HG03066 (cell line): Measurements from ENCODE around the gene TMEM108.

Source experiments
- ATAC-seq: cut with Tn5 transposase; IDR thresholded peaks from one replicate; pipeline ENCODE4 v1.9.1; 2021; ENCODE audit warnings: low read depth; ENCODE audit not compliant: unreplicated experiment

The TMEM108 gene

DNA sequence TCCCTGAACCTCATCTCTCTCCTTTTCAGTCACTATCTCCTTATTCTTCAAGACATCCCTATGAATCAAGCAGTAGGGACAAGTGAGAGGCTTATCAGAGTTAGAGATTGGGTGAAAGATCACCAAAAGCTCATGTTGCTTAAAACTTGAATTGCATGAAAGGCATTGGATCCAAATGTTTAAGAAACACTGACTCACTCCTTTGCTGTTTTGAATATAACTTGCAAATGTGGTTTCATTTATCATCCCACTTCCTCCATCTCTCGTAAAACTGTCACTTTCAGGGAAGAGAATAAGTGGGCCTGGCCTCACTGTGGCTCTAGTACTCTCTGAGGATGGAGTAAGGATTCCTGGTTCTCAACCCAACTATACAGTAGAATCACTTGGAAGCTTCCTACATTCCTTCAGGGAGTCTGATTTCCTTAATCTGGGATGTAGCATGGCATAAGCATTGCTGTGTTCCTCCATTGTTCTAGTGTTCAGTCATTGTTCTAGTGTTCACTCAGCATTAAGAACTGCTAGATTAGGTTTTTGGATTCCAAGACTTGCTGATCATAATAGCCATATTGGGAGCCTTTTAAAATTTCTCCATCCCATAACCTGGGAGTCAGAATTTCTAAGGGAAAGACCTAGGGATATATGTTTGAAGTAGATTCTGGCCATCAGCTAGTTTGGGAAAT, 171.8 kb downstream of the TMEM108 start:
- no peak for ATAC-seq

GRCh38 chr3:133210656-133211055, 172.5 kb downstream of the TMEM108 start:
- ATAC-seq, result no peak

DNA sequence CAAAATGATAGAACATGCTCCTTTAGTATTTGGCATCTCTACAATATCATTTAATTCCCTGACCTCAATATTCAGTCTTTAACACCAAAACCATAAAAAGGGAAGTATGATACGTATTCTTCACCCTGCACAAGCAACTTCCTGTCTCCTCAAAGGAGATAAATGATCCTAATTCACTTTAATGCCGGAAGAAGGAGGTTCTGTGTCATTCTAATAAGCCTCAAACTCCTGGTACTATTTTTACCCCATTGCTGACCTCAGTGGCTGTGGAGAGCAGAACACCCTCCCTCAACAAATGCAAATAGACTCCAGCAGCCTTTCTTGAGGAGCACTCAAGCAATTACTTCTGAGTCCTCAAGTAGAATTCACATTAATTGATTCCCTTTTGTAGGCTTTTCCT, 173.3 kb downstream of the TMEM108 start:
- ATAC-seq, result peak; percentile 96

GRCh38 chr3:133211856-133212255, 173.7 kb downstream of the TMEM108 start:
- no peak for ATAC-seq

GRCh38 chr3:133213937-133214336, 175.7 kb downstream of the TMEM108 start:
- ATAC-seq, result no peak

GRCh38 chr3:133227813-133228212, 189.6 kb downstream of the TMEM108 start:
- no peak for ATAC-seq

DNA sequence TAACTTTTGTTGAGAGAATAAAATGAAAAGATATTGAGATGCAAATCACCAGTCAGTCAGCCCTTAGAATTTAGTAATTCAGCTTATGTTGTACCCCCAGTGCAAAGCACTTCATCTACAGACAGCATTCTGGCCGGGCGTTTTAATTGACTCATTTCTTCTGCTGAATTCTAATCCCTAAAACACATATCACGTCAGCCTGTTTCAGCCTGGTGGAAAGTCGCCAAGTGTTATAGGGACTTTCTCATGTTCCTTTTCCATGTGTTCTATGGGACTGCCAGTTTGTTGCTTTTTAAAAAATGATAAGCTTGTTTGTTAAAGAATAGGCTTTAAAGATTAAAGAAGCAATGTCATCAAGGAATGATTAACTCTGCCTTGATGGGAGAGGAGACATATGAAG, 192.0 kb downstream of the TMEM108 start:
- no peak for ATAC-seq

GRCh38 chr3:133236901-133237300, 198.7 kb downstream of the TMEM108 start:
- ATAC-seq, result no peak

GRCh38 chr3:133237380-133237779, 199.2 kb downstream of the TMEM108 start:
- ATAC-seq, result no peak

DNA sequence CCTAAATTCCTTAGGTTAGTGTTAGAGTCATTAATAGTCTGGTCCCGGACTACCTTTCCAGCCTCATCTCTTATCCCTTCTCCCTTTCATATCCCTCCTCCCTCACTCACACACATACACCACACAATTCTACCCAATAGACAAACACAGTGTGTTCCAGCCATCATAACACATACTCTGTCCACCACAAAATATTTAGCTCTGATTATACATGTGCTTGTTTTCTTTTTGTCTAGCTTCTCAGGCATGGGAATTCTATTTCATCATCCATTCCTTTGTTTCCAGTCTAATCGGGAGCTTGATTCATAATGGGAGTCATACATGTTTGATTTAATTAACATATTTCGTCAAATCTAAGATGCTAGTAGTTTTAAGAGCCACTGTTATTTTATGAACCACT, 199.8 kb downstream of the TMEM108 start:
- no peak for ATAC-seq

DNA sequence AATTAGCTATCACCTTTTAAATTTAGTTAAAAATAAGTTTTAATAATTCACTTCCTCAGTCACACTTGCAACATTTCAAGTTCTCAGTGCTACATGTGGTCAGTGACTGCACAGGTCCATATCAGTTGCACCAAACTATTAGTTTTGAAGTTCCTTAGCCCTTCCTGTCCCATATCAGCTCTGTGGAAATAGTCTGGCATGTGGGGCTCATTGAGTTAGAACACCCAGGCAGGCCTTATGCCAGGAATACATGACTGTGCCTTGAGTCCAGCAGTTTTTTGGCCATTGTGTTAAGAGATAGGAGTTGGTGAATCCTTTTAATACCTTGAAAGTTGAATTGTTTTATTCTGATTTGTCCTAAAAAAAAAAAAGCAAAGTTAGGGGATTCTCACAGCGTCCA, 207.9 kb downstream of the TMEM108 start:
- no peak for ATAC-seq

- no peak for ATAC-seq
Measured at GRCh38 chr3:133246773-133247172, 208.6 kb downstream of the TMEM108 start.

DNA sequence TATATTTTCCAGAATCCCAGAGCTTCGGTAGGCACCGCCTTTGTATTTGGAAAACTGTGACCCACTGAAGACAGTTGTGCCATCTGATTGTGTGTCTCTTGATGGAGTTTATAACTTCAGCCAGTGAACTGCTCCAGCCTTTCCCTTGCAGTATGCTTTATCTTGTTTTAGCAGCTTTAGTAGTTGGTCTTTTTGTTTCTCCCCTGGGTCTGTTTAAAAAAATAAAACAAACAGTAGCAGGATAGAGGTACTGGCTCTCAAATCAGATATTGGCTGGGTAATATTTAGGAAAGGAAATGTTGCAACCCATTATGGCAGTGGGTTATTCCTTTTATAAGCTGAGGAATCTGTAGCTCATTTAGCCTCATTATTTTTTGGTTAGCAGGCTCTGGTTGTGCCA, 210.2 kb downstream of the TMEM108 start:
- no peak for ATAC-seq

GRCh38 chr3:133249490-133249889, 211.3 kb downstream of the TMEM108 start:
- ATAC-seq, result no peak

DNA sequence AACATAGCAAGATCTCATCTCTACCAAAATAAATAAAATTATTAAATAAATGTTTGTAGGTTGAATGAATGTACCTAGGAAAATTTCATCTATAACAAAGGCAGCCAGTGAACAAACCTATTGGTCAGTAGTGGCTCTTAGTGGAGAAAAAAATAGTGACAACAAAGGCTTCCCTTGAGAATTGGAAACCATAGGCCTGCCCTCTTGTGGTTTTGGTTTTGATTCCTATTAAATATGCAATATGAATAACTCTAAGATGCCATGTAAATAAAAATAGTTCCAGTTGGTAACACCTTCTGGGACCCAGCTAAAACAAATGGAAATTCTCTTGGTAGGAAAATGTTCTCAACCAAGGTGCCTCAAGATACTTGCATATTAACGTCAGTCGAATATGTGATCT, 216.0 kb downstream of the TMEM108 start:
- no peak for ATAC-seq

GRCh38 chr3:133254716-133255115, 216.5 kb downstream of the TMEM108 start:
- no peak for ATAC-seq

DNA sequence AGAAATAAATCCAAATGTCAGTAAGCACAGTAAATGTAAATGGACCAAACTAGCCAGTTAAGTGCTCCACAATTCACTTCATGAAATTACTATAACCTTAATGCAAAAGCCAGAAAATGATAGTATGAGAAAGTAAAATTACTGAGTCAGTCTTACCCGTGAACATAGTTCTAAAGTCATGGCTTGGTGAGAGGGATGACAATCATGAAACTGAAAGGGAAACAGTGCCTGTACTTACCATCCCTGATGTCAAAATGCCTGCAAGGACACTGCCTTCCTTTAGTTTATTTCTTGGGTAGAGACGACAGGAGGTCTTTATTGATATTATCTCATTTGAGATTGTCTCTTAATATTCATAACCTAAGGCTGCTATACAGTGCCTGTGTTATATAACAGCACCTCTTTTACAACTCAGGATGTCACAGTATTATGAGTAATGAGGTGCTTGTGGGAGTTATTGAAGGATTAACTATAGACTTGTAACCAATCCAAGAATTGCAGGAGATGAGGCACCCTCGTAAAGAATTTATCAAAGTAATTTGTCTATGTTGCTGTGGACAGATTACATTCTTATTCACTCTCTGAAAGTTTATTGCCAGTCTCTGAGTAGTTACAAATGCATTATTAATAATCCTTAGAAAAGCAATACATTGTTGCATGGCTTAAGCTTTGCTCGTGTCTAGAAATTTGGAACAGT, 218.7 kb downstream of the TMEM108 start:
- peak; percentile 65 for ATAC-seq

- ATAC-seq, result no peak
Measured at GRCh38 chr3:133258358-133258757, 220.2 kb downstream of the TMEM108 start.

- no peak for ATAC-seq
Measured at GRCh38 chr3:133259767-133260166, 221.6 kb downstream of the TMEM108 start.

DNA sequence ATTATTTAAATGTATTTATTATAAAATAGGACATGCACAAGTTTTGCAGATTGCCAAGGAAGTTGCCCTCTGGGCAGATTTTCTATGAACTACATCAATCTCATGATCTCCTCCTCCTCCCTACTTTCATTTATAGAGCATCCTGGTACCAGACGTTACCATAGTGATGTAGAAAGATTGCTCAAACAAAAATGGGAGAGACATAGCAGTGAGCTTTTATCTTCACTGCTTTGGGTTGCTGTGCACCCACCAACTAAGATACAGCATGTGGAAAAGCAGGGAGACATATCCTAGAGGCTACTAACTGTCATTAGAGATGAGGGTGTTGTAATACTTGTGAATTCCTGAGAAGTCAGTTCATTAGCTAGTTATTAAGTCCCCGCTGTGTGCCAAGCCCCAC, 224.1 kb downstream of the TMEM108 start:
- ATAC-seq, result no peak

- ATAC-seq, result no peak
Measured at GRCh38 chr3:133264920-133265319, 226.7 kb downstream of the TMEM108 start.

DNA sequence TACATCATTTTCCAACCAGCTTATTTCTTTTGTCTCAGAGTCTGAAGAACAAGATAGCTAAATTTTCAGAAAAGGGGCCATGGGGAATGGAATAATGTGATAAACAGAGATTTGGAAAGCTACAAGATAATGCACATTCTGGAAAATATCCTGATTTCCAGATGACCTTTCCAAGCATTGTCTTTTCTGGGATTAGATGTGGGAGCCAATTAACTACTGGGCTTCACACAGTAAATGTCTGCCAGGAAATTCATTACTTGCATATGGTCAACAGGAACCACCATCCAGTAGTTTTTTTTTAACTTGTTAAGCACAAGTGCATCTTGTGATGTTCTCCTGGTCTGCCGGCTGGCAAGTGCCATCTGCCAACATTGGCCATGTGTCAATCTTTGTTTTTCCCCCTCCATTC, 230.5 kb downstream of the TMEM108 start:
- no peak for ATAC-seq
